GM18870 (cell line): ENCODE measurements around the gene LGALS12.

Experiments
- ATAC-seq: cut with Tn5 transposase; IDR thresholded peaks from one replicate; pipeline ENCODE4 v1.9.1; 2021; ENCODE audit warnings: moderate library complexity; ENCODE audit not compliant: unreplicated experiment

LGALS12 gene

GRCh38 chr11:63558459-63559157, 52.7 kb downstream of the LGALS12 start:
- ATAC-seq, result no peak

GRCh38 chr11:63560506-63561180, 54.8 kb downstream of the LGALS12 start:
- ATAC-seq, result no peak

GRCh38 chr11:63563201-63564055, 57.5 kb downstream of the LGALS12 start, which contains the start of gene PLAAT2:
PLAAT2 (minus strand) TSS chr11:63563379; CDS start chr11:63563324, 55 bp downstream.
- no peak for ATAC-seq

GRCh38 chr11:63564056-63564774, 58.3 kb downstream of the LGALS12 start:
- no peak for ATAC-seq

GRCh38 chr11:63564784-63565350, 59.0 kb downstream of the LGALS12 start:
- ATAC-seq, result no peak
